Amygdala (tissue), 56 donors: Measurements from ENCODE around the gene HTATIP2.
"Not testable (repeated sequence)": the region's sequence is repeated elsewhere in the genome, so short reads cannot be mapped to it uniquely, and the experiment has no call there.

ENCODE experiments used
- DNase-seq, 56 donors: peaks; one replicate each; lab custom pipeline; 2025; lab: John Stamatoyannopoulos, UW

Gene HTATIP2

DNA sequence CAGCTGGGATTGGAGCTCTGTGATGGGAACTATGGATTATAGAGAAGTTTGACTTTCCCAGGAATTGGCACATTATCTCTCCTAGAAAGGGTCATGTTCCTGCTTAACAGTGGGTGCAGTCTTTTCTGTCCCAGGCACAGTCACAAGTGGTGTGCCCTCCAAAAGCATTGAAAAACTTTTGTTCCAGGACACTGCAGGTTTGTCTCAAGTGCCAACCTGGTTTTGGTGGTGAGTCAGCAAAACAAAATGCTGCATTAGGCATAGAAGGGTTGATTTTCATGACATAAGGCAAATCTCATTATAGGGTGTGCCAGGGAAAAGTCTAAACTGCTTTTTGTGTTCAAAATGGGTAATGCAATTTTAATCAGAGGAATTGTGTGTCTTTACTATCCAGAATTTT lies 4.9 kb downstream of the HTATIP2 start:
- DNase-seq = no peak

DNA sequence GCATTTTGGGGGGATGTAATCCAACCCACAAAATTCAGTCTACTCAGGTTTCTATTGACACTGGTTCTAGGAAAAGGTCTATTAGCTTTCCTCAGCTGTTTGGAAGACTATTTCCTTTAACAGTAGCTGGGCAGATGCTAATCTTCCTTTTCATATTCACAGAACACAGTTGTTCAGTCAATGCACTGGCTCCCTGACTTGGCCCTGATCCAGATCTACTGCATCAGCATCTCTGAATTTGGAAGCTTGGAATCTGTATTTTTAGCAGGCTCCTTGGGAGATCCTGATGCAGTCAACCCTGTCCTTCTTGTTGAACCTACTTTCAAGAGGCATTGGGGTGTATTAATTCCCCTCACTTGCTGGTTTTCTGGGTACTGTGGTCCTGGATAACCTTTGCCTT lies 6.3 kb downstream of the HTATIP2 start:
- DNase-seq = peak in 4 of 56 donors; percentile 8 to 38 (median 18)

DNA sequence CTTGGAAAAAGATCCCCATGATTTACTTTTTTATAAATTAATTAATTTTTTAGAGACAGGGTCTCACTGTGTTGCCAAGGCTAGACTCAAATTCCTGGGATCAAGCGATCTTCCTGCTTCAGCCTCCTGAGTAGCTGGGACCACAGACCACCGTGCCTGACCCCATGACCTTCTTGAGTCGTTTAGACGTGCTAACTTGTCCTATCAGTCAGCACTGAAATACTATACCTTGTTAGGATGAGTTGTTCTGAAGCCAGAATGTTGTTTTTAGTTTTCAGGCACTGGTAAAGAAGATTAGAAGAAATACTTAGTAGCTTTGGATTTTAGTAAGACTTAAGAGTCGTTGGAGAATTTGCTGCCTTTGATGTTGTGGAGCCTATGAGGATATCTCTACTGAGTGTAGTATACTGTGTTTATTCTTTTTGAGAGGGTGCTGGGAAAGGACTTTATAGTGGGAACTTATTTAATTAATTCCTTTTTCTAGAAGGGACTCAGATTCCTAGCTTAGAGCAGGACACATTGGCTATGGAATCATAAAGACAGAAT lies 8.6 kb downstream of the HTATIP2 start:
- no peak for DNase-seq

DNA sequence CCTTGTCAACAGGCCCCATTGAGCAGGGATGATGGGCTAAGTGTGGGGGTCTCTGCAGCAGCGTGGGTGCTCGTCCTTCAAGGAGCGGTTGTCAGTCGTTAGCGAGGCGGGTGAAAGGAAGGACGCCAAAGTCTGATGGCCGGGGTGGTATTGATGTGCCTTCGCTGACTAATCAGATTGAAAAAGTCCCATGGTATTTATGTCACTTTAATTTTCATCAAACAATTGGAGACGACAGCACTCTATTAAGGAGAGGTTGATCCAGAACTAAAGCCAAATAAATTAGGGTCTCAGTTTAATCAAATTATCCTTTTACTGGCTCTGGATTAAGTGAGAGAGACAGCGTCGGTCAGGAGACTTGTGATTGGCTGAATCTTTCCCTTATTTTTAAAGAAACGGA lies 9.6 kb downstream of the HTATIP2 start:
- DNase-seq = no peak

DNA sequence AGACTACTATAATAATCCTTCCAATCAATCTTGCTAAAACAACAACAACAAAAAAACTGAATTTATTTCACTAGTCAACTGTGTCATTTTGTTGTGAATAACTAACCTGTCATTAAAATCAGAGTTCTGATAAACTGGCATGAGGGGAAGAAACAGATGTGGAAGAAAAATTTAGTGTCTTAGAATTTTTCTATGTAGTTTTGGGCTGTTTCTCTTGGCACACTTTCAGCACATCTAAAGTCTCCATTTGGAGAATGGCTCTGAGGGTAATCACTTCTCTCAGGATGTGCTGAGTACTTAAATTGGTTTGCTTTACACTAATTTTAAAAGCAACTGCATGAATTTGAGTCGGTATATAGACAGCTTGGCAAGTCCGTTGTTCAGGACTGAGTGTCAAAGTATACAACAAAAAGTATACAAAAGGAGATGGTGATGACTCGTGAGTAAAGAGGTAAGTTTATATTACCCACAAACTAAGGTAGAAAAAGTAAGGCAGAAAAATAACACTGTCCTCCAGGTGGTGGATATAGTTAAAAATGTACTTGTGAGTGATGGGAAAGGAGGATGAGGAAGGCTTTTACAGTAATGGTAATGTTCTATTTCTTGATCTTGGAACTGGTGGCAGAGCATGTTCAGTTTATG lies 10.2 kb downstream of the HTATIP2 start:
- no peak for DNase-seq

DNA sequence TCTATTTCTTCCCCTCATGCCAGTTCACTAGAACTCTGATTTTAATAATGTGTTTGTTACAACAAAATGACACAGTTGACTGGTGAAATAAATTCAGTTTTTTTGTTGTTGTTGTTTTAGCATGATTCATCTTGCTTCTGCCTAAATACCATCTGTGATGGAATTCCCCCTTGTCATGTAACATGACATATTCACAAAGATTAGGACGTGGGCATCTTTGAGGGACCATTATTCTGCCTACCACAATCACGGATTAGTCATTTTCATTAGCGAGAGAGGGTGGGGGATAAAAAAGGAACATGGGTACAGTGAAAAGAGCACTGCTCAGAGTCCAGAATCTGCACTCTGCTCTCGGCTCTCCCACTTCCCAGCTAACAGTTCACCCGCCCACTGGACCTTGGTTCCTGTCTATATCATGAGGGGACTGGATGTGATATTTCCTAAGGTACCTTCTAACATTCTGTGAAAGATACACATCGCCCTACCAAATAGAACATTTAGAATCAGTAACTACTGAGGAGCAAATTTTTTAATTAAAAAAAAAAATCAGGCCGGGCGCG lies 11.3 kb downstream of the HTATIP2 start:
- no peak for DNase-seq

DNA sequence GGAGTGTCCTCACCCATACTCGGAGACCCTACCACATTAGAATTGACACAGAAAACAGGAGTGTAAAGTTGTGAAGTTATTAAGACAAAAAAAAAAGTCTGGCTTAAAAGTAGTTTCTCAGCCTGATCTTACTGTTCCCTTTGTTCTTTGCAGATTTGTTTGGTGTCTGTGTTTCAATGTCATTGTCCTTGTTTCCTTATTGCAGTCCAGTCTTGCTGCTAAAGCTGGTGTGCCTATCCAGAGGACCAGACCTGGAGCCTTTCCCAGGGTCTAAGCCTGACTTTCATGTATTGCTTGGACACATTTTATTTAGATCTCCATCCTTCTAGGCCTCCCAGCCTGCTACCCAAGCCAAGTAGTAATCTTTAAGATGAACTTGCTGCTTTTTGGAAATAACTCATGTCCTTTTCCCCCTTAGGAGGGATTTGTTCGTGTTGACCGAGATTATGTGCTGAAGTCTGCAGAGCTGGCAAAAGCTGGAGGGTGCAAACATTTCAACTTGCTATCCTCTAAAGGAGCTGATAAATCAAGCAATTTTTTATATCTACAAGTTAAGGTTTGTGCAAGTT lies 12.7 kb downstream of the HTATIP2 start:
- DNase-seq = no peak

DNA sequence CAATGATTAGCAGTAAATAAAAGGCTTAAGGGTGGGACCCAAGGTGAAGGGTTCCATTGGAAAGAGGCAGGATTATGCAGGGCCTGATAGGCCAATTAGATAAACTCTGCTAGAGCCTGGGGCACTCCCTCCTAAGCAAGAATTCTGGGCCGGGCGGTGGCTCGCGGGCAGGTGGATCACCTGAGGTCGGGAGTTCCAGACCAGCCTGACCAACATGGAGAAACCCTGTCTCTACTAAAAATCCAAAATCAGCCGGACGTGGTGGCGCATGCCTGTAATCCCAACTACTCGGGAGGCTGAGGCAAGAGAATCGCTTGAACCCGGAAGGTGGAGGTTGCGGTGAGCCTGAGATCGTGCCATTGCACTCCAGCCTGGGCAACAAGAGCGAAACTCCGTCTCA lies 22.5 kb downstream of the HTATIP2 start:
- not testable (repeated sequence) for DNase-seq

DNA sequence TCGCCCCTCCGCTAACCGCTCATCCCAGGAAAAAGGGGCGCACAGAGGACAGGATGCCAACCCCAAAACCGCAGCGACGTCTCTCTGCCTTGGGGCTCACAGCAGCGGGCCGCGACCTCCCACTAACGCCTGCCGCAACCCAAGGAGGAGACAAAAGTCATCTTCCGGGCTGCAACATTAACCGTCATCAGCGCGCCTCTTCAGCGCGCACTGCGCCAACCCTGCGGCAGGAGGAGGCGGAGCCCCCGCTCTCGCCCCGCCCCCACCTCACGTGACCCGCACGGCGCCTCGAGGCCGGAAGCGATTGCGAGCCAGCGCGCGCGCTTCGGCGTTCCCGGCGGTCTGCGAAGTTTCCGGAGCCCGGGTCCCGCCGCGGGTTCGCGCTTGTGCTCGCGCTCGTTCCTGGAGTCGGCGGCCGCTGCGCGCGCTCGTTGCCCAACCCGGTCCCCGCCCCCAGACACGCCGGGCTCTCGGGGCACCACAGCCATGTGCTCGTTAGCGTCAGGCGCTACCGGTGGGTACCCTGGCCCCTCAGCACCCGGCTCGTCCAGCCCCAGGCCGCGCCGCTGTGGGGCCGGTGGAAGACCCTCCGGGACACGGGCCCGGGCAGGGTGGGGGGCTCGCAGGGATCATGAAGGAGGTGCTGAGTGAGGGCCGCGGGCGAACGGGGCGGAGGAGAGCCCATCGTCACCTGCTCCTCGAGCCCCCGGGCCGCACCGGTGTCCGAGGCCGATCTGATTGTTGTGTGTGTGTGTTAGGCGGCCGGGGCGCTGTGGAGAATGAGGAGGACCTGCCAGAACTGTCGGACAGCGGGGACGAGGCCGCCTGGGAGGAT lies 24.0 kb downstream of the HTATIP2 start, which contains the start of gene PRMT3:
TSS of gene PRMT3 (plus strand) at position 456 of the 835 bp plus-strand sequence. CDS start at position 487, 31 bp downstream.
- DNase-seq = peak; percentile 51 to 99 (median 90)

DNA sequence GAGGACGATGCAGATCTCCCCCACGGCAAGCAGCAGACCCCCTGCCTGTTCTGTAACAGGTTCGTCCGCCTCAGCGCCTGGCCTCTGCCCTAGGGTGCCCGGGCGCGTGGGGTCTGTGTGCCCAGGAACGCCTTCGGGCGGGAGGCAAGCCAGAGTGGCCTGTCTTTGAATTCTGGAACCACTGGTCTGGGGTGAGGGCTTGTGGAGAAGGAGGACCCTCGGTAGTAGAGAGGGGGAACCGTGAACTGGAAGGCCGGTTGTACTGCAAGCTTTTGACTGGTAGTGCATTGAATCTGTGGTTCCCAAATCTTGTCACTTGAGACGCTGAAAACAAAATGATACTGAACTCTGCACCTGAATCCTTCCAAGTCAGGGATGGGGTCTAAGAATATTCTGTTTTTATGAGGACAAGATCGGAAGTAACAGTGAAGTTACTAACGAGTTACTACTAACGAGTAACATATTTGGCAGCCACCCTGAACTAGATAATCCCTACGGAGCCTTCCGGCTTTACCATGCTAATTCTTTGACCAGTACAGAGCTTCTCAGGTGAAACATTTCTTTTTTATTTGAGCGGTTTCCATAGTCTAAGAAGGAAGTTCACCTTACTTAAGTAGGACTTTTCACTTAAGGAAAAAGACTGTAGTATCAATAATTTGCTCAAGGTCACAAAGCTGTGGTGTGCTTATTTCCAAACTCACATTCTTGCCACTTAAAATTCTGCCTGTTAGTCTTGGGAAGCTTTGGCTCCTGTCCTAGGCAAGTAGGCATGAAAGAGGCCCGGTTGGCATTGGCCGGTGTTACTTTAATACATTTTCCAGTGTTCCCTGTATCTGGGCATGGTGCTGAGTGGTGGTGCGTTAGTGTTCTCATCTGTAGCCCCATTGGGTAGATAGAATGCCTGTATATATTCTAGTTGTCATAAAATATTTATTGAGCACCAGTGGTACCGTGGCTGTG lies 24.9 kb downstream of the HTATIP2 start:
- peak in 7 of 56 donors; percentile 6 to 48 (median 19) for DNase-seq

DNA sequence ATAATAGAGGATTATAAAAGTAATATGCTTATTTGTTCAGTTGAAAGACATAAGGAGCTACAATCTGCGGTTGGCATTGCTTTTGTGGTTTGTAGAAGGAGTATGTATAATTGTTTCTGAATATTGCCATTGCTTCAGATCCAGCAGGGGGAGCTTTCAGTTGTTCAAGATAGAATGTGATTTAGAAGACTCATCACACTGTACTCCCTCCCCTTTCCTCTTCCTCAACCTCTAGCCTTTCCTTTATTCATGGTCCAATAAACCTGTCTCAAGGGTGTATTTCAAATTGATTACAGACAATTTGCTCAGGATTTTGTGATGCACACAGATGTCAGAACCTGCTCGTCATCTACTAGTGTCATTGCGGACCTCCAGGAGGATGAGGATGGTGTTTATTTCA lies 33.8 kb downstream of the HTATIP2 start:
- DNase-seq = peak in 5 of 56 donors; percentile 3 to 26 (median 9)

DNA sequence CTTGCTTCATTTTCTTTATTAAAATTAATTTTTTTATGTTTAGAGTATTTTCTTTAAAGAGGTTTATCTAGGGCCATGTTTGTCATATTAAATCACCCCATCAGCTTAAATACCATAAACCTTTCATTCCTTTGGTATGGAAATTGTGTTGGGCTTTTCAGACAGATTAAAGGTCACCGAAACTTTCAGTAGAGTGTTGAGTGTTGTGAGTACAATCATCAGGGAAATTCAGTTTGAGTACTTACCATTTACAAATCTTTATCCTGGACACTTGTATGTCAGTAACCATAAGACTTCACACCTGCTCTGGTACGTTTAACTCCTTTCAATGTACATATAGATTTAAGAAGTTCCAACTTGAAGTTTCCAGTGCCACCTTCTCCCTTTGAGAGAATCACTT lies 36.0 kb downstream of the HTATIP2 start:
- no peak for DNase-seq

DNA sequence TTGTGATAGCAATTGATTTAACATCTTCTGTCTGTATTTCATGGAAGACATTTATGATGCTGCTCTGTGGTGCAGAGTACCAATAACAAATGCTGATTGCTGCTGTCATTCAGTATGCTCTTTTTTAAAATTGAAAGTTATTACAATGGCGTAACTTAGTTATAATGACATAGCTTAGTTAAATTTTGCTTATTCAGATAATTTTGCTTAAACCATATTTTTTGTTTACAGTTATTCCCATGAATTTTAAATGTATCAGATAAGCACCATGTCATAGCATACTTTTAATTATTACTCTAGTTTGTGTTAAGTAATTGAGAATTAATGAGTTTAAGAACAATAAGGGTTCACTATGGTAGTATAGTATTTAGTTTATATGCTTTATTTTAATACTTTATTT lies 39.5 kb downstream of the HTATIP2 start:
- no peak for DNase-seq

DNA sequence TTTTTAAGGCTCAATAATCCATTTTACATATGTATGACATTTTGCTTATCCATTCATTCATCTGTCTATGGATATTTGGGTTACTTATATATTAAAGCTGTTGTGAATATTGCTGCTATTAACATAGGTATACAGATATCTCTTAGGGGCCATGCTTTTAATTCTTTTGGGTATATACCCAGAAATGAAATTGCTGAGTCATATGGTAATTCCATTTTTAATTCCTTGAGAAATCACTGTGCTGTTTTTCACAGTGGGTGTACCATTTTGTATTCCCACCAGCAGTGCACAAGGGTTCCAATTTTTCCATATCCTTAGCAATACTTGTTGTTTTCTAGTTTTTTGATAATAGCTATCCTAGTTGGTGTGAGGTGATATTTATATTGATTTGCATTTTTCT lies 43.0 kb downstream of the HTATIP2 start:
- DNase-seq = no peak

DNA sequence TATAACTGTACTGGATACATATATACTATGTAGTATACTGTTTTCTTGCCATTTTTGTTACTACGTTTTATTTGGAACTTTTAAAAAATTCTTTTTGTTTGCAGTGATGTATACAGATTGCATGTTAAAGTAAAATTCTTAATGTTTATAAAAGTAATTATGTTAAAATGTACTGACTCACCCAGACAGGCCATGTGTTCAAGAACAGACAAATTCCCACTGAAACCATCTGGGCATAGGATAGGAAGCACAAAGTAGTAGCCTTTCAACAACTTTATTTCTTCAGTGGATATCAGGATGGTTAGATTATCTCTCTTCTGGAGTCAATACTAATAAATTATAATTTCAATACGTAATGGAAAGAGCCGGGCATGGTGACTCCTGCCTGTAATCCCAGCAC lies 43.8 kb downstream of the HTATIP2 start:
- DNase-seq = no peak

DNA sequence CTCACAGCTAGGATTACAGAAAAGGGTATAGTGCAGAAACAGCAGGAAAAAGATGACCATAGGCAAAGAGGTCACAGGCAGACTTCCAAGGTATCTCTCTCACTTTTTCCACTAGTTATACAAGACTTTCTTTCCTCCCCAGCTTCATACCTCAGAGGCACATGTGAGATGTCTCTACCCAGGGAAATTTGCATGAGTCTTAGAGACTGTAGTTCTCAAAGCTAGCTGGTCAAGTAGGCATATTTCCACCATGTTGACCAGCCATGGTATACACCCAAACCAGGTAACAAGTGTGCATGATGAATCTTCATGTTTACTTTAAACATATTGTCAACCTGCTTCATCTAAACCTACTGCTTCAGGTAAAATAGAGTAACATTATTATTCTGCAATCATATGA lies 51.9 kb downstream of the HTATIP2 start:
- DNase-seq = no peak

DNA sequence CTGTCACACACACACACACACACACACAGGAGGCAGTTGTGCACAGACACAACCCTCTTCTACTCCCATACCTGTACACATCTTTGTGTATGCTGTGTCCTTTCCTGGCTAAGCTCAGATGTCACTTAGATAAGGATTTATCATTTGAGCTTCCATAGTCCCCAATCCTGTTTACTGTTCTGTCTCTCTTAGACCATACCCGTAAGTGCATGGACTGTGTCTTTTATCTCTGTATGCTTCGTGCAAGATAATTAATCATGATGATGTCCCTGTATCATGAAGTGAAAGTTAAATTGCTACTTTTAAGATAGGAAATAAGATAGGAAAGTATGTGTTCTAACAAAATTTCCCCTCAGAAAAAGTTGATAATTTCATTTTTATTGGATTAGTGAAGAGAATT lies 54.3 kb downstream of the HTATIP2 start:
- no peak for DNase-seq

DNA sequence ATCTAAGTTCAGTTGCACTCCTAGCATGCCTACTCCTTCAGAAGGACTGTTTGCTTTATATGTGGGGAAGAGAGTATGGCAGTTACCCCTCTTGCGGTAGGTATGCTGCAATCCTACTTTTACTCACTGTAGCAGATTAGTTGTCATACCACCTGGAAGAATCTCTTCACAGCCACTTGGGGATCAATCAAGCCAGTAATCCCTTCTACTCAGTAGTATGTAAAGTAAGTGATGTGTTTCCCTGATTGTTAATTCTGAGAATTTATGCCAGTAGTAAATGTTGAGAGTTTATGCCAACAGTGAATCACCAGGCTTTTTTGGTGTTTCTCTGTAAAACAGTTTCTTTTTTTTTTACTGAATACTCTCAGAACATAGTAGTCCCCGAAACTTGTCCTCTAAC lies 58.4 kb downstream of the HTATIP2 start:
- DNase-seq = no peak

DNA sequence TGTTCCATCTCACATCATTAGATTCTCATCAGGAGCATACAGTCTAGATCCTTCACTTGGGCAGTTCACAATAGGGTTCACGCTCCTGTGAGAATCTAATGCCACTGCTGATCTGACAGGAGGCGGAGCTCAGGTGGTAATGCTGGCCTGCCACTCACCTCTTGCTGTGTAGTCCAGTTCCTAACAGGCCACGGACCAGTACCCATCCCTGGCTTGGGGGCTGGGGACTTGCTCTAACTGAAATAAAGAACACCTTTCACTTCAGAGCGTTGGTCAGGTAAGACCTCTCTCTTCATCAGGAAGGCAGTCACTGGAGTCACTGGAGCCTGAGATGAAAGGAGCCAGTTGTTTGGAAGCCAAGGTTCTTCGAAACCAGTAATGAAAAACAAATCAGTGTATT lies 65.7 kb downstream of the HTATIP2 start:
- DNase-seq = no peak
